BJ (cell line): ENCODE measurements around the gene VASP. TPM values are rescaled to one million over a fixed set of nuclear protein-coding genes. Genes with fewer than 3 reads are reported as not detected.

Experiments
- CTCF ChIA-PET: fragments of 350-600 bp; formaldehyde crosslinking; extraction: SDS; loops from one replicate; lab custom pipeline; 2021; ENCODE audit warnings: antibody characterized with exemption, inconsistent platforms; lab: Yijun Ruan, JAX
- POLR2A ChIA-PET: fragments of 300-600 bp; sonication (Branson Sonifier 250); formaldehyde crosslinking; extraction: SDS; loops from one replicate; lab custom pipeline; 2021; ENCODE audit warnings: antibody characterized with exemption; lab: Charles Lee
- DNase-seq: peaks from one replicate; pipeline ENCODE4 v3.0.0-alpha.2; 2011; ENCODE audit warnings: low read depth
- H3K27me3 ChIP-seq: 2 replicates; pipeline ENCODE4 v1.6.0; 2011; ENCODE audit warnings: low read length; ENCODE audit not compliant: control insufficient read depth, insufficient read depth
- H3K36me3 ChIP-seq: 2 replicates; pipeline ENCODE4 v1.5.1; 2011; ENCODE audit warnings: low read length; ENCODE audit not compliant: control insufficient read depth, insufficient read depth
- H3K4me3 ChIP-seq: 2 replicates; pipeline ENCODE4 v1.5.1; 2011; ENCODE audit warnings: low read depth, mild to moderate bottlenecking, control low read depth, low read length
- polyA plus RNA-seq: library from polyadenylated mRNA; depleted of rRNA; stranded (reverse); fragments of >200 nt; gene quantifications from 2 replicates; pipeline ENCODE4 v1.2.3, GENCODE V29; 2011
- TF ChIP-seq, protein P1 (sequence below): IDR thresholded peaks from 2 replicates; pipeline ENCODE4 v1.5.1; 2011; ENCODE audit warnings: low read depth, mild to moderate bottlenecking, control low read depth, inconsistent platforms, low read length, moderate library complexity; ENCODE audit not compliant: insufficient read depth

Gene VASP
- polyA plus RNA-seq, 1 experiment: 117 TPM

DNA sequence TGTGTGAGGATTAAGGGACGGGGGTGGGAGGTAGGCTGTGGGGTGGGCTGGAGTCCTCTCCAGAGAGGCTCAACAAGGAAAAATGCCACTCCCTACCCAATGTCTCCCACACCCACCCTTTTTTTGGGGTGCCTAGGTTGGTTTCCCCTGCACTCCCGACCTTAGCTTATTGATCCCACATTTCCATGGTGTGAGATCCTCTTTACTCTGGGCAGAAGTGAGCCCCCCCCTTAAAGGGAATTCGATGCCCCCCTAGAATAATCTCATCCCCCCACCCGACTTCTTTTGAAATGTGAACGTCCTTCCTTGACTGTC is 34.0 kb upstream of the VASP start:
- no peak for DNase-seq
- H3K27me3 ChIP-seq: no peaks in the 10 kb centered on the region
- H3K36me3 ChIP-seq: no peaks in the 10 kb centered on the region
- TF ChIP-seq, protein P1, sequence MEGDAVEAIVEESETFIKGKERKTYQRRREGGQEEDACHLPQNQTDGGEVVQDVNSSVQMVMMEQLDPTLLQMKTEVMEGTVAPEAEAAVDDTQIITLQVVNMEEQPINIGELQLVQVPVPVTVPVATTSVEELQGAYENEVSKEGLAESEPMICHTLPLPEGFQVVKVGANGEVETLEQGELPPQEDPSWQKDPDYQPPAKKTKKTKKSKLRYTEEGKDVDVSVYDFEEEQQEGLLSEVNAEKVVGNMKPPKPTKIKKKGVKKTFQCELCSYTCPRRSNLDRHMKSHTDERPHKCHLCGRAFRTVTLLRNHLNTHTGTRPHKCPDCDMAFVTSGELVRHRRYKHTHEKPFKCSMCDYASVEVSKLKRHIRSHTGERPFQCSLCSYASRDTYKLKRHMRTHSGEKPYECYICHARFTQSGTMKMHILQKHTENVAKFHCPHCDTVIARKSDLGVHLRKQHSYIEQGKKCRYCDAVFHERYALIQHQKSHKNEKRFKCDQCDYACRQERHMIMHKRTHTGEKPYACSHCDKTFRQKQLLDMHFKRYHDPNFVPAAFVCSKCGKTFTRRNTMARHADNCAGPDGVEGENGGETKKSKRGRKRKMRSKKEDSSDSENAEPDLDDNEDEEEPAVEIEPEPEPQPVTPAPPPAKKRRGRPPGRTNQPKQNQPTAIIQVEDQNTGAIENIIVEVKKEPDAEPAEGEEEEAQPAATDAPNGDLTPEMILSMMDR: no peak
- POLR2A ChIA-PET: no interaction called here
- CTCF ChIA-PET: interaction anchor here (1.0 to 23.1 kb wide), 4 partner anchors 11 to 79 kb away, joined by 3 to 764 read pairs (median 5); partner anchors contain the start of gene ERCC1
- no peak overlapping the region for H3K4me3 ChIP-seq

DNA sequence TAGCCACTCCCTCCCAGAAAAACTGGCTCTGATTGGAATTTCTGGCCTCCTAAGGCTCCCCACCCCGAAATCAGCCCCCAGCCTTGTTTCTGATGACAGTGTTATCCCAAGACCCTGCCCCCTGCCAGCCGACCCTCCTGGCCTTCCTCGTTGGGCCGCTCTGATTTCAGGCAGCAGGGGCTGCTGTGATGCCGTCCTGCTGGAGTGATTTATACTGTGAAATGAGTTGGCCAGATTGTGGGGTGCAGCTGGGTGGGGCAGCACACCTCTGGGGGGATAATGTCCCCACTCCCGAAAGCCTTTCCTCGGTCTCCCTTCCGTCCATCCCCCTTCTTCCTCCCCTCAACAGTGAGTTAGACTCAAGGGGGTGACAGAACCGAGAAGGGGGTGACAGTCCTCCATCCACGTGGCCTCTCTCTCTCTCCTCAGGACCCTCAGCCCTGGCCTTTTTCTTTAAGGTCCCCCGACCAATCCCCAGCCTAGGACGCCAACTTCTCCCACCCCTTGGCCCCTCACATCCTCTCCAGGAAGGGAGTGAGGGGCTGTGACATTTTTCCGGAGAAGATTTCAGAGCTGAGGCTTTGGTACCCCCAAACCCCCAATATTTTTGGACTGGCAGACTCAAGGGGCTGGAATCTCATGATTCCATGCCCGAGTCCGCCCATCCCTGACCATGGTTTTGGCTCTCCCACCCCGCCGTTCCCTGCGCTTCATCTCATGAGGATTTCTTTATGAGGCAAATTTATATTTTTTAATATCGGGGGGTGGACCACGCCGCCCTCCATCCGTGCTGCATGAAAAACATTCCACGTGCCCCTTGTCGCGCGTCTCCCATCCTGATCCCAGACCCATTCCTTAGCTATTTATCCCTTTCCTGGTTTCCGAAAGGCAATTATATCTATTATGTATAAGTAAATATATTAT is 33.3 kb upstream of the VASP start:
- no peak for DNase-seq
- POLR2A ChIA-PET: no interaction called here

DNA sequence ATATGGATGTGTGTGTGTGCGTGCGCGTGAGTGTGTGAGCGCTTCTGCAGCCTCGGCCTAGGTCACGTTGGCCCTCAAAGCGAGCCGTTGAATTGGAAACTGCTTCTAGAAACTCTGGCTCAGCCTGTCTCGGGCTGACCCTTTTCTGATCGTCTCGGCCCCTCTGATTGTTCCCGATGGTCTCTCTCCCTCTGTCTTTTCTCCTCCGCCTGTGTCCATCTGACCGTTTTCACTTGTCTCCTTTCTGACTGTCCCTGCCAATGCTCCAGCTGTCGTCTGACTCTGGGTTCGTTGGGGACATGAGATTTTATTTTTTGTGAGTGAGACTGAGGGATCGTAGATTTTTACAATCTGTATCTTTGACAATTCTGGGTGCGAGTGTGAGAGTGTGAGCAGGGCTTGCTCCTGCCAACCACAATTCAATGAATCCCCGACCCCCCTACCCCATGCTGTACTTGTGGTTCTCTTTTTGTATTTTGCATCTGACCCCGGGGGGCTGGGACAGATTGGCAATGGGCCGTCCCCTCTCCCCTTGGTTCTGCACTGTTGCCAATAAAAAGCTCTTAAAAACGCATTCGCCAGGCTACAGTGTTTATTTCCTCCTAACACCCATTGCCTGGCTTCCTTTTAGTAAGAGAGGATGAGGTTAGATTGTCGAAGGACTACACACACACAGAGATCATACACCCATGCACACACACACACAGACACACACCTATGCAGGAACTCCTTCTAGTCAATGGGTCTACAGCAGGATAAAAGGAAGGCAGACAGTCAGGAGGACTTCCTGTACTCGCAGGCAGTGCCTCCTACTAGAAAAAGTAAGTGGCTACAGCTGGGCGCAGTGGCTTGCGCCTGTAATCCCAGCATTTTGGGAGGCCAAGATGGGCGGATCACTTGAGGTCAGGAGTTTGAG is 32.4 kb upstream of the VASP start:
- Histone ChIP-seq H3K36me3 (no peaks in the 10 kb centered on the region), H3K27me3 (no peaks in the 10 kb centered on the region), H3K4me3 (no peak overlapping the region)
- CTCF ChIA-PET: interaction anchor here (0.6 to 23.1 kb wide), 3 partner anchors 13 to 42 kb away, joined by 3 to 764 read pairs (median 50); partner anchors contain the start of gene ERCC1
- TF ChIP-seq, protein P1: no peak
- POLR2A ChIA-PET: no interaction called here
- no peak for DNase-seq

More for the DNA sequence above, 33.3 kb upstream of the VASP start:
- CTCF ChIA-PET: interaction anchor here (1.0 to 23.1 kb wide), 5 partner anchors 12 to 80 kb away, joined by 3 to 764 read pairs (median 6); partner anchors contain the start of gene ERCC1
- Histone ChIP-seq H3K4me3 (no peak overlapping the region), H3K27me3 (no peaks in the 10 kb centered on the region), H3K36me3 (no peaks in the 10 kb centered on the region)
- TF ChIP-seq, protein P1: no peak

DNA sequence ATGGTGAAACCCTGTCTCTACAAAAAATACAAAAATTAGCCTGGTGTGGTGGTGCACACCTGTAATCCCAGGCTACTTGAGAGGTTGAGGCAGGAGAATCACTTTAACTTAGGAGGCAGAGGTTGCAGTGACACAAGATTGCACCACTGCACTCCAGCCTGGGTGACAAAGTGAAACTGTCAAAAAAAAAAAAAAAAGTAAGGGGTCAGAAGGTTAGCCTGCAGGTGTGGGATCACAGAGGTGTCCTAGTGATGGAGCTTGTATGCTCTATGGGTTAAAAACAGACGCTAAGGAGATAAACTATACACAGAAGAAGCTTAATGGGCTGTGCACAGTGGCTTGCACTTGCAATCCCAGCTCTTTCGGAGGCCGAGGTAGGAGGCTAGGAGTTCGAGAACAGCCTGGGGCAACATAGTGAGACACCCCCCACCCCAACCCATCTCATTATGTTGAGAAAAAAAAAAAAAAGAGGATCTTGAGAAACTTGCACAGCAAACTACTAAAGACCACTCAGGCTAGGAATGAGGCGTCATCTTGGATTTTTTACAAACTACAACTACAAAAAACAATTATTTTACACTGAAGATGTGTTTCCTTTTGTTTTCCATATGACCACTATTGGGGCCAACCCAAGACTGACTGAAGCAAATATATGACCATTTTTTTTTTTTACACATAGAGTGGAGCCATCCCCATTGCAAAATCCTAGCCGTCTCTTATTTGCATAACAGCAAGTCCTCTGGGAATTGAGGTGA is 31.6 kb upstream of the VASP start:
- no peak for DNase-seq
- no peaks in the 10 kb centered on the region for H3K27me3 ChIP-seq
- CTCF ChIA-PET: interaction anchor here (0.6 to 23.1 kb wide), 4 partner anchors 12 to 43 kb away, joined by 3 to 764 read pairs (median 28); partner anchors contain the start of gene ERCC1
- TF ChIP-seq, protein P1: no peak
- H3K4me3 ChIP-seq: no peak overlapping the region
- POLR2A ChIA-PET: no interaction called here
- H3K36me3 ChIP-seq: no peaks in the 10 kb centered on the region
